HEK293T (cell line): ENCODE results near the gene CEP41.

Experiments used
- FOXM1 ChIP-seq: fragments of 450-650 bp; IDR thresholded peaks from 2 replicates; pipeline ENCODE4 v1.6.1; 2017; ENCODE audit warnings: mild to moderate bottlenecking, borderline replicate concordance
- HDGF ChIP-seq: fragments of 450-650 bp; IDR thresholded peaks from 2 replicates; pipeline ENCODE4 v1.6.1; 2017; ENCODE audit warnings: antibody characterized with exemption, borderline replicate concordance
- SP1 ChIP-seq: fragments of 450-650 bp; IDR thresholded peaks from 2 replicates; pipeline ENCODE4 v1.6.1; 2017
- SUZ12 ChIP-seq: fragments of 450-650 bp; IDR thresholded peaks from 2 replicates; pipeline ENCODE4 v1.6.1; 2016; ENCODE audit warnings: mild to moderate bottlenecking
- ZNF384 ChIP-seq: fragments of 450-650 bp; IDR thresholded peaks from 2 replicates; pipeline ENCODE4 v1.6.1; 2016

DNA sequence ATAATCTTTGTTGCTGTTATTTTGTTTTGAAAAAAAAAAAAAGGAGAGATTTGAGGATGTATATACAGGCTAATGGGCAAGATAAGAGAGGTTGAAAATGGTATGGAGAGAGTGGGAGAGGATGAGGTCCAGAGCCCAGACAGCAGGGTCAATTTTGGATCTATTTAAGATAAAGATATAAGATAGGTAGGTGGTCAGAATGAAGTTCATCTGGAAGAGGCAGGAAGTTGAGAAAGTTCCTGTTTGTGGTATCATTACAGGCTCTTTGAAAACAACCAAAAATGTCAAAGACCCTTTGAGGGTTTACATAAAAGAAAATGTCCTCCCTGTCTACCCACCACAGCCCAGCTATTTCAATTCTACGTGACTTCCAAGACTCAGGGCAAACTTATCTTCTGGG, 7.5 kb downstream of the CEP41 start:
- TF ChIP-seq SP1 = no peak
- TF ChIP-seq HDGF = no peak
- no peak for TF ChIP-seq SUZ12
- no peak for TF ChIP-seq ZNF384
- no peak for TF ChIP-seq FOXM1
